Measurements from ENCODE around the gene TP53I13. TPM values are rescaled to one million over a fixed set of nuclear protein-coding genes. Genes with fewer than 3 reads are reported as not detected.

TP53I13 gene
- total RNA-seq, 6 experiments from 2014 or later = 31.3 to 36.6 (median 35.3) TPM

DNA sequence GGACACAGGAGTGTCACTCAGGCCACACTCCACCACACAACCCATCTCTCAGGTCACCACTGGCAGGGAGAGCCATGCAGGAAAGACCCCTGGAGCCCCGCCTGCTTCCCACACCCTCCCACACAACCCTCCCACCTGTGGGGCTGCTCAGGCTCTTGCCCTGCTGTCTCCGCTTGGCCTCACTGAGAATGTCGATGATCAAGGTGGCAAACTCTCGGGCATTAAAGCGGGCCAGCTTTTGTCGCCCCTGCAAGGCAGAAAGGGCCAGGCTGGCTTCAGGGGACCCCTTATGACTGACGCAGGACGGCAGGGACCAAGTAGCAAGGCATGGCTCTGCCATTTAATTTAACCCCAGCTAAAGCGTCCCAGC lies 8.5 kb downstream of the TP53I13 start:
- H3K9me3 Mint-ChIP-seq = no peaks in the 10 kb centered on the region
- peaks cover 5% of the 10 kb centered on the region for H3K36me3 Mint-ChIP-seq (ENCODE audit: low read depth)
- no peaks in the 10 kb centered on the region for H3K27me3 Mint-ChIP-seq (ENCODE audit: insufficient read depth)
- peaks cover 13% of the 10 kb centered on the region for H3K4me1 Mint-ChIP-seq (ENCODE audit: low read depth)
- H3K4me3 Mint-ChIP-seq = no peak overlapping the region
- H3K27ac Mint-ChIP-seq = no peak overlapping the region
- TF ChIP-seq, protein P1, sequence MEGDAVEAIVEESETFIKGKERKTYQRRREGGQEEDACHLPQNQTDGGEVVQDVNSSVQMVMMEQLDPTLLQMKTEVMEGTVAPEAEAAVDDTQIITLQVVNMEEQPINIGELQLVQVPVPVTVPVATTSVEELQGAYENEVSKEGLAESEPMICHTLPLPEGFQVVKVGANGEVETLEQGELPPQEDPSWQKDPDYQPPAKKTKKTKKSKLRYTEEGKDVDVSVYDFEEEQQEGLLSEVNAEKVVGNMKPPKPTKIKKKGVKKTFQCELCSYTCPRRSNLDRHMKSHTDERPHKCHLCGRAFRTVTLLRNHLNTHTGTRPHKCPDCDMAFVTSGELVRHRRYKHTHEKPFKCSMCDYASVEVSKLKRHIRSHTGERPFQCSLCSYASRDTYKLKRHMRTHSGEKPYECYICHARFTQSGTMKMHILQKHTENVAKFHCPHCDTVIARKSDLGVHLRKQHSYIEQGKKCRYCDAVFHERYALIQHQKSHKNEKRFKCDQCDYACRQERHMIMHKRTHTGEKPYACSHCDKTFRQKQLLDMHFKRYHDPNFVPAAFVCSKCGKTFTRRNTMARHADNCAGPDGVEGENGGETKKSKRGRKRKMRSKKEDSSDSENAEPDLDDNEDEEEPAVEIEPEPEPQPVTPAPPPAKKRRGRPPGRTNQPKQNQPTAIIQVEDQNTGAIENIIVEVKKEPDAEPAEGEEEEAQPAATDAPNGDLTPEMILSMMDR (IDR thresholded peaks at IDR 0.05) = no peak
- DNase-seq = no peak

DNA sequence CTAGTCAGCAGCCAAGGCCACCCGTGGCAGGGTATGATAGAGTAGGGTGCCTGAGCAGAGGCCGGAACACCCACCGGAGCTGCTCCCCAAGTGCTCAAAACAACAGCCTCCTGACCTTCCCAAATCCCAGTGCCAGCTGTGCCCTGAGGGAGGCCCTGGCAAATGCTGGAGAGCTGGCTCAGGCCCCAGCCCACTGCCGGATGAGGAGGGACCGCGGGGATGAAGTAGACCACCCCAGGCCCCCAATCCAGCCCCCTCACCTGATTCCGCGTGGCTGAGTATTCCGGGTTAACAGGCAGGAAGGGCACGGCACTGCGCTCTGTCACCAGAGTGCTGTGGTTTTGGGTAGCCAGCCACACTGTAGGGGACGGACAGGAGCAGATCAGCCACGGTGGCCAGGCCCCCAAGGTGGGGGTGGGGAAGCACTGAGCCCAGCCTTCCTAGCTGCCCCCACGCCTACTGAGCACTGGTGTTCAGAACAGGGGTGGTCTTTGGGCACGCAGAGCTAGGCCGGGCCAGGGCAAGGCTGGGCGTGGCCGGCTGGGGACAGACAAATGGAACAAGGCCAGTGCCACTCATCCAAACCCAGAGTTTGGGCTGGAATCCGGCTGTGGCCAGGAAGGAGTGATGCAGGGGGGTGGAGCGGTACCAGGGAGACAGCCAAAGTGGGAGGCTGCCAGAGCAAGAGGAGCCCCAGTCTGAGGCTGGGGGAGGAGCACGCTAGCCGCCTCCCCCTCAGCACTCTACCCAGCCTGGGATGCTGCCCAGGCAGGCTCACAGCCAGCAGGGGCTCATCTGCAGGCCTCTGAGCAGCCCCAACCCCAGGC lies 9.1 kb downstream of the TP53I13 start:
- Mint-ChIP-seq H3K27me3 (ENCODE audit: insufficient read depth) (no peaks in the 10 kb centered on the region), H3K36me3 (ENCODE audit: low read depth) (peaks cover 5% of the 10 kb centered on the region), H3K4me3 (no peak overlapping the region), H3K4me1 (ENCODE audit: low read depth) (peaks cover 13% of the 10 kb centered on the region), H3K9me3 (no peaks in the 10 kb centered on the region), H3K27ac (peak overlapping the region; percentile 46)
- TF ChIP-seq, protein P1 (IDR thresholded peaks at IDR 0.05) = no peak
- DNase-seq = no peak

DNA sequence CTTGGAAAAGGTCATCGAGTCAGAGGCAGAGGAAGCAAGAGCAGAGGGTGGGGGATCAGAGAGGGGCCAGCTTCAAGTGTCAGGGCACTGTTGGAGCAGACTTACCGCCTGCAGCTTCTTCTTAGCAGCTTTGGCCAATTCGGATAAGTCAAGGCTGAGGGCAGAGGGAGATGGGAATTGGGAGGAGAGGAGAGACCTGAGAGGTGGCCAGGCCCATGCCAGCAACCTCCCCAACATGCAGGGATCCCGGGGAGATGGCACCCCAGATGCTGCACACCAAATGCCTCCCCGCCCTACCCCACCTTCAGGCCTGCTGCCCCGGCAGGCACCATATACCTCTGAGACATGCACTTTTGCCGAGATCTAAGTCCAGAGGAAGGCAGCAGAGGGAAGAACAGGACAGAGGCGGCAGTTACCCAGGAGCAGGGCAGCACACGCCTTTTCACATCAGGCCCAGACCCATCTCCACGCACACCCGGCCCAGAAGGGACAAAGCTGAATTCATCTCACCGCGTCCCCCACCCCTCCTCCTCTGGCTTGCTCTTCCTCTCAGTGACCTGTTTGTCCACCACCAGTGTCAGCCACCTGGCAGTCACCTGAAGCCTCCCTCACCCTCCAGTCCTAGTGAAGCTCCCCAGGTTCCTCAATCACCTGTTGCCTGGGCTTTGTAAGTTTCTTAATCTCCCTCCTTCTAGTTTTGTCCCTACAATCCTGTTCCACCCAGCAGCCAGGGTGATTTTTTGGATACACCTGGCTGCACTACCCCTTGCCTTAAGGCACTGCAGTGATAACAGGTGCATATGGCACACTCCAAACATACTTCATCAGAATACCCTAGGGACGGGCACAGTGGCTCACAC lies 10.4 kb downstream of the TP53I13 start:
- no peak for DNase-seq
- Mint-ChIP-seq H3K36me3 (ENCODE audit: low read depth) (peaks cover 5% of the 10 kb centered on the region), H3K4me1 (ENCODE audit: low read depth) (peaks cover 7% of the 10 kb centered on the region), H3K4me3 (no peak overlapping the region), H3K27me3 (ENCODE audit: insufficient read depth) (no peaks in the 10 kb centered on the region), H3K27ac (no peak overlapping the region), H3K9me3 (no peaks in the 10 kb centered on the region)
- TF ChIP-seq, protein P1 (IDR thresholded peaks at IDR 0.05) = no peak

DNA sequence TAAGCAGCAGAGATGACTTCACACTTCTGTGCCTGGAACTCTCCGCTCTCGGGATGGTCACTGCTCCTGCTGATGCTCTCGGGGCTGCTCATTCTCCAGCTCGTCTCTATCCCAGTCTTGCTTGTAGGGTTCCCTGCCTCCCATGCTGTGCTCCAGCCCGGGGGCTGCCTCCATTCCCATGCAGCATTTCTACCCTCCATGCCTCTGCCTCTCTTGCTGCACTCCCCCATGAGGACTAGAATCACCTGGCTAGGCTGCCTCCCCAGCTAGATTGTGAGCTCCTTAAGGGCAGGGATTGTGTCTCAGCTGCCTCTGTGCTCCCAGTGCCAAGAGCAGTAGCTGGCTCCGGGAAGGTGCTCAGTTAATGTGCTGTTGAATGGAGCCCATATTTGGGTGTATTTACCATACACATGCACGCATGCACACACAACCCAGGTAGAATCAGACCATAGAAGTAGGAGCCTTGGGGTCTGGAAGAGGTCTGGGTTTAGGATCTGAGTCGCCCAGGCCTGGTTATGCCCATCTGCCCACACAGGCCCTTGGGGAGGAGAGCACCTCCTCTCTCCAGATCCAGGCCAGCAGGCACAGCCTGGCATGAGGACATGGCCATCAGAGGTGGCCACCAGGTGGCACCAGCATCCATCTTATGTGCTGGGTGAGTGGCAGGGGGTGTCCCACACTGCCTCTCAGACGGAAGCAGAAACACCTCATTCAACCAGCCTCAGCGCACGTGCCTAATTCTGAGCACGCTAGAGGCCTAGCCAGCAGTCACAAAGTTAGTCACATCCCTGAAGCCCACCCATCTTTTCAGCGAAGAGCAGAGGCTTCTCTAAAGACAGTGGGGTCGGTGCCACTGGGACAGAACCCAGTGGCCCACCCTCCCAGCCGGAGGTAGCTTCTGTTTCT lies 11.6 kb downstream of the TP53I13 start:
- peaks cover 5% of the 10 kb centered on the region for H3K36me3 Mint-ChIP-seq (ENCODE audit: low read depth)
- peak overlapping the region; percentile 76 for H3K27ac Mint-ChIP-seq
- no peaks in the 10 kb centered on the region for H3K27me3 Mint-ChIP-seq (ENCODE audit: insufficient read depth)
- TF ChIP-seq, protein P1 (IDR thresholded peaks at IDR 0.05) = peak; percentile 97
- H3K4me3 Mint-ChIP-seq = no peak overlapping the region
- H3K4me1 Mint-ChIP-seq (ENCODE audit: low read depth) = peaks cover 16% of the 10 kb centered on the region
- peak; percentile 76 for DNase-seq
- H3K9me3 Mint-ChIP-seq = no peaks in the 10 kb centered on the region

DNA sequence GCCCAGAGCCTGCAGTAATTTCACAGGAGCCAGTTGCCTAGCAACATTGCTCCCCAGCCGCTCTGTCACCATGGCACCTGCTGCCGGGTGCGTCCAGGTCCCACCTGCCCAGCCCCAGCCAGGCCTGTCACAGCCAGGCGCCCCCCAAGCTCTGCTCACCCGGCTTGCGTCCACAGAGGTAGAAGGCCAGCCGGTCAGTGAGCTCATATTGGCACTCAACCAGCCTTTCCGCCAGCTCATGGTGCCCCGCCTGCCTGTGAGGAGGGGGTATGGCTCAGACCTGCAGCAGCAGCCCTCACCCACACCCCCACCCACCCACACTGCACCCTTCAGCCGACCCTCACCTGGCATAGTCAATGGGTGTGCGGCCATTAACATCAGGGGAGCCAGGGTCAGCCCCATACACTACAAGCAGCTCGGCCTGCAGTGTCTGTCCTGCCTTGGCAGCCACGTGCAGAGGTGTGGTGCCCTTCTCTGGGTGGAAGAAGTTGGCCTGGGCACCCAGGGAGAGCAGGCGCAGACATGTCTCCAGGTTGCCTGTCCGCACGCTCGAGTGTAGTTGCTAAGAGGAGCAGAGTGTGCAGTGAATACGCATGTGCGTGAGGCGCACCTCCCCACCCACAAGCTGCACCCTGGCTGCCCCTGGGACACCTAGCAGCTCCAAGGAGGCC lies 13.2 kb downstream of the TP53I13 start:
- H3K27ac Mint-ChIP-seq = no peak overlapping the region
- no peaks in the 10 kb centered on the region for H3K9me3 Mint-ChIP-seq
- H3K27me3 Mint-ChIP-seq (ENCODE audit: insufficient read depth) = no peaks in the 10 kb centered on the region
- no peak overlapping the region for H3K4me3 Mint-ChIP-seq
- peaks cover 5% of the 10 kb centered on the region for H3K36me3 Mint-ChIP-seq (ENCODE audit: low read depth)
- DNase-seq = no peak
- peaks cover 21% of the 10 kb centered on the region for H3K4me1 Mint-ChIP-seq (ENCODE audit: low read depth)
- TF ChIP-seq, protein P1 (IDR thresholded peaks at IDR 0.05) = no peak
